ENCODE measurements around the gene SEPTIN8.

DNA sequence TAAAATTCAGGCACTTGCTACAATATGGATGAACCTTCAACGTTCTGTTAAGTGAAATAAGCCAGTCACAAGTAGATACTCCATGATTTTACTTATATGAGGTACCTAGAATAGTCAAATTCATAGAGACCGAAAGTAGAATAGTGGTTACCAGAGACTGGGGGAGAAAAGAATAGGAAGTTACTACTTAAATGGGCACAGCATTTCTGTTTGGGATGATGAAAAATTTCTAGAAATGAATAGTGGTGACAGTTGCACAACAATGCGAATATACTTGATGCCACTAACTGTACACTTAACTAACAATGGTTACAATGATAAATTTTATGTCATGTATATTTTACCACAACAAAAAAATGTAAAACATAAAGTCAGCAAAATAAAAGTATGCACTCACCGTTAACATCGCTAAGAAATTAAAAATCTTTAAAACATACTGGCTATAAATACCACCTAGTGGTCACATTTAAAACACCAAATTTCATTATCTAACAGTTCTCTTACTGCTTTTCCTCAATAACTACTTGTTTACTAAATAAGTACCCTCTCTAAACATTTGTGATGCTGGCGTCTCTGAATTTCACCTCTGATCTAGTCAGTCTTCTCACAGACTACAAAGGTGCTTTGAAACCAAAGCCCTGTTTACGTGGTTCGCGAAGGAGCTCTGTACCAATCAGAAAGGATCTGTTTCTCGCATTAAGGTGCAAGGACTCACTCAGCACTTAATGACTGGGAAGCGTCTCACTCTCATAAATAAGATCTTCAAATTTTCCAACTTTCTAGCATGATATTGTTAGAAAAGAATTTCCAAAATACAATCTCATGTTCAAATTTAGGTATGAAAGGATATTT, 62.4 kb downstream of the SEPTIN8 start:
- no peak for TF ChIP-seq POLR2AphosphoS5 (IDR thresholded peaks at IDR 0.05; ENCODE audit: low read depth, low read length)
- TF ChIP-seq POLR2A (IDR thresholded peaks at IDR 0.05; ENCODE audit: low read depth, low read length): no peak
- TF ChIP-seq TAF1 (IDR thresholded peaks at IDR 0.05; ENCODE audit: low read depth, low read length): no peak
